ENCODE results near the gene VIL1.

DNA sequence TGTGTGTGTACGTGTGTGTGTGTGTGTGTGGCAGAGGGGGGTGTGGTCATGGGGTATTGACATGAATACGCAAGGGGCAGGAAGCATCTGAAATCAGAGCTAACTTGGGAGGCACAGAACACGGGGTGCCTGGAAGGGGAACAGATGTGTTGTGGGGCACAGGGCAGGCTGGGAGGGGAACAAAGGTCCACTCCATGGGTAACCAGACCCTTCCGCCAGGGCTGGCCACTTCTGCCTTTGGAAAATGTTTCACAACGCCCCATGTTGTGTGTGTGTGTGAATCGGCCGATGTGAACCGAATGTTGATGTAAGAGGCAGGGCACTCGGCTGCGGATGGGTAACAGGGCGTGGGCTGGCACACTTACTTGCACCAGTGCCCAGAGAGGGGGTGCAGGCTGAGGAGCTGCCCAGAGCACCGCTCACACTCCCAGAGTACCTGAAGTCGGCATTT, 37.0 kb upstream of the VIL1 start, which contains the start of gene SLC11A1:
- TF ChIP-seq EZH2 (IDR thresholded peaks at IDR 0.05) (no peak), POLR2AphosphoS5 (IDR thresholded peaks at IDR 0.05; ENCODE audit: borderline replicate concordance, low read depth, low read length) (no peak)

Measured in SK-N-MC (cell line).